ENCODE data around the gene ARHGAP45.

Gene ARHGAP45

DNA sequence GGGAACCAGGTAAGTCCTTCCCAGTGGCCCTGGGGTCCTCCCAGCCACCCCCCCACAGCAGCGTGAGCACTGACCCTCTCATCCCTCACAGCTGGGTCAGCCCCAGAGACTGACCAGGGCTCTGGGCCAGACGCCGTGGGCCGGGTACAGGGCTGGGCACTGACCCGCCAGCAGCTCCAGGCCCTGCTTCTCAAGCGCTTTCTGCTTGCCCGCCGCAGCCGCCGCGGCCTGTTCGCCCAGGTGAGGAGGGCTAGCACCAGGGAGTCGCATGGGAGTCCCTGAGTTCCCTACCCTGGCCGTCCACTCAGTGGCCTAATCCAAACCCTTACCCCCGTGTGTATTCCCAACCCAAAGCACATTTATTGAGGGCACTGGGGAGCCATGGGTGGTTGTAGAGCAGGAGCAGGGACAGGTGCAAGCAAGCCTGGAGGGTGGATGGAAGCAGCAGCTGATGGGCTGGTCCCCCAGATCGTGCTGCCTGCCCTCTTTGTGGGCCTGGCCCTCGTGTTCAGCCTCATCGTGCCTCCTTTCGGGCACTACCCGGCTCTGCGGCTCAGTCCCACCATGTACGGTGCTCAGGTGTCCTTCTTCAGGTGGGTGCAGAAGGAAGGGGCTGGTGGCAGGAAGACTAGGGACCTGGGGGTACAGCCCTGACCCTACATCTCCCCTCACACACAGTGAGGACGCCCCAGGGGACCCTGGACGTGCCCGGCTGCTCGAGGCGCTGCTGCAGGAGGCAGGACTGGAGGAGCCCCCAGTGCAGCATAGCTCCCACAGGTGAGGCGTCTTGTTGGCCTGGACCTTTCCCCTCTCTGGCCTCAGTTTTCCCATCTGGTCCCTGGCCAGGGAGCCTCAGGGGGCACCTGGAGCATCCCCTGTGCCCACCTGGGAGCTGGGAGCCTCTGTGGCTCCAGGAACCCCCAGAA, 12.6 kb upstream of the ARHGAP45 start:
- DNase-seq (ENCODE audit: low read depth) = no peak

DNA sequence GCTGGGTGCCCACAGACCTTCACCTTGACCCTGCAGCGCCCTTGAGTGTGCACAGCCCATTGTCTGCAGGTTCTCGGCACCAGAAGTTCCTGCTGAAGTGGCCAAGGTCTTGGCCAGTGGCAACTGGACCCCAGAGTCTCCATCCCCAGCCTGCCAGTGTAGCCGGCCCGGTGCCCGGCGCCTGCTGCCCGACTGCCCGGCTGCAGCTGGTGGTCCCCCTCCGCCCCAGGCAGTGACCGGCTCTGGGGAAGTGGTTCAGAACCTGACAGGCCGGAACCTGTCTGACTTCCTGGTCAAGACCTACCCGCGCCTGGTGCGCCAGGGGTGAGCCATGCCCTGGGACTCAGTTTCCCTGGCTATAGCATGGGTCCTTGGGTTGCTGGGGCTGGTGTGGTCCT, 11.9 kb upstream of the ARHGAP45 start:
- DNase-seq (ENCODE audit: low read depth) = no peak

DNA sequence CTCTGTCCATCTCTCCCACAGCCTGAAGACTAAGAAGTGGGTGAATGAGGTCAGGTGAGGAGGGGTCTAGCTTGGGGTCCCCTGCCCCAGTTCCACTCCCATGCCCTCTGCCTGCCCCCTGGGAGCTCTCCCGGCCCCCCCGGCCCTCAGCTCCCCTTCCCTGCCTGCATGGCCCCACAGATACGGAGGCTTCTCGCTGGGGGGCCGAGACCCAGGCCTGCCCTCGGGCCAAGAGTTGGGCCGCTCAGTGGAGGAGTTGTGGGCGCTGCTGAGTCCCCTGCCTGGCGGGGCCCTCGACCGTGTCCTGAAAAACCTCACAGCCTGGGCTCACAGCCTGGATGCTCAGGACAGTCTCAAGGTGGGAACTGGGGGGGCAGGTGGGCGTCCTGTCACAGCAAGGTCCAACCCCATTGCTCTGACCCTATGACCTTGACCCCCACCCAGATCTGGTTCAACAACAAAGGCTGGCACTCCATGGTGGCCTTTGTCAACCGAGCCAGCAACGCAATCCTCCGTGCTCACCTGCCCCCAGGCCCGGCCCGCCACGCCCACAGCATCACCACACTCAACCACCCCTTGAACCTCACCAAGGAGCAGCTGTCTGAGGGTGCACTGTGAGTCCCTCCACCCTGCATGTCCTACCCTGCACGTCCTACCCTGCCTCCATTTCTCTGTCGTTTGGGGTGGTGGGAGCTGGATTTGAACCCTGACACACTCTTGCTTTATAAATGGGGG, 10.9 kb upstream of the ARHGAP45 start:
- DNase-seq (ENCODE audit: low read depth) = no peak

- no peak for DNase-seq (ENCODE audit: low read depth)
Observed at GRCh38 chr19:1057176-1057855, 9.7 kb upstream of the ARHGAP45 start.

GRCh38 chr19:1058112-1058511, 8.9 kb upstream of the ARHGAP45 start:
- no peak for DNase-seq (ENCODE audit: low read depth)

DNA sequence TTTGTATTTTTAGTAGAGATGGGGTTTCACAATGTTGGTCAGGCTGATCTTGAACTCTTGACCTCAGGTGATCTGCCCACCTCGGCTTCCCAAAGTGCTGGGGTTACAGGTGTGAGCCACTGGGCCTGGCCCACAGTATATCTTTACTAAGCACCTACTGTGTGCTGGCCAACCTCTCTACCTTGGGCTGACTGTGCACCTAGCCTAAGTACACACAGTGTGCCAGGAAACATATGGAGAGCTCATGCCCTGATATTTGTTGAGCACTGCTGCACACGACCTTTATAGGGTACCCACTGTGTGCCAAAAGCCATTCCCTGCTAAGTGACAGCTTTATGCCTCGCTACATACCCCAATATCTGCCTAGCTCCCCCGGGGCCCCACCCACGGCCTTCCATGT, 6.3 kb upstream of the ARHGAP45 start:
- DNase-seq (ENCODE audit: low read depth) = no peak

DNA sequence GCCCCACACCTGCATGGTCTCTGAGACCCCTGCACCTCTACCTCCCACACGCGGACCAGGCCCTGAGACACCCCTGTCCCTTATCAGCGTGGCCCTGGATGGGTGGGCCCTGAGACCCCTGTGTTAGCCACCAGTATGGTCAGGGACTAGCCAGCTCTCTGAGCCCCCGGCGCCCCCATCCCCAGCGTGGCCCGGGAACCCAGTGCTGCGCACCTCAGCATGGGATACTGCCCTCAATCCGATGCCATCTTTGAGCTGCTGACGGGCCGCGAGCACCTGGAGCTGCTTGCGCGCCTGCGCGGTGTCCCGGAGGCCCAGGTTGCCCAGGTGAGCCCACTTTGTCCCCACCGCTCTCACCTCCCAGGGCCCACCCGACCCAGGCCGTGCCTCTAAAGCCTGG, 5.0 kb upstream of the ARHGAP45 start:
- DNase-seq (ENCODE audit: low read depth) = no peak

GRCh38 chr19:1062387-1063029, 4.5 kb upstream of the ARHGAP45 start:
- DNase-seq (ENCODE audit: low read depth) = no peak

GRCh38 chr19:1063030-1063908, 3.7 kb upstream of the ARHGAP45 start:
- DNase-seq (ENCODE audit: low read depth) = peak; percentile 68

DNA sequence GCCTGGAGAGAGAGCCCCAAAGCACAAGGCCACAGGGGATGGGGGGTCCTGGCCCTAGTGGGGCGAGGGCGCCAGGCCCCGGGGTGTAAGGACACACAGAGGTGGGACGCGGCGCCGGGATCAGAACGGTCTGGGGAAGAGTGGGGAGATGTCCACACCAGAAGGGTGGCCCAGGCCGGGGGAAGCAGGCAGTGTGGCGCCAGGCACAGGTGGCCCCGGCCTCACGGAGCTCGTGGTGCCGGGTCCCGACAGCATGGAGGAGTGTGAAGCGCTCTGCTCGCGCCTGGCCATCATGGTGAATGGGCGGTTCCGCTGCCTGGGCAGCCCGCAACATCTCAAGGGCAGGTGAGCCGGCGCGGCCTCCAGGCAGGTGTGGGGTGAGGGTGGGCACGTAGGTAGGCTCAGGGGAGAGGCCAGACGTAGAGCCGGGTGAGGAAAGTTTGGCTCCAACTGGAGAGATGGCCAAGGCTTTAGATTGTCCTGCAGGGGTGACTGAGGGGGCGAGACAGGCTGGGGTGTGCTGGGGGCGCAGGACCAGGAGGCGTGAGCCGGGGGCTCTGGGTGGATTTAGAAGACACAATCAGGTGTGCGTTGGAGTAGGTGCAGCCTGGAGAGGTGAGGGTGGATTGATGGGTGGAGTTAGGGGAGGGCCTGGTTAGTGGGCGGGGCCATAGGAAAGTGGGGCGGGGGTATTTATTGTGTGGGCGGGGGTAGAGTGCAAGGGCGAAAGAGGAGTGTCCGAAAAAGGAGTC, 2.9 kb upstream of the ARHGAP45 start:
- no peak for DNase-seq (ENCODE audit: low read depth)

- DNase-seq (ENCODE audit: low read depth) = peak; percentile 77
Observed at GRCh38 chr19:1064661-1065605, 2.0 kb upstream of the ARHGAP45 start.

GRCh38 chr19:1065606-1066109, 1.3 kb upstream of the ARHGAP45 start:
- DNase-seq (ENCODE audit: low read depth) = no peak

DNA sequence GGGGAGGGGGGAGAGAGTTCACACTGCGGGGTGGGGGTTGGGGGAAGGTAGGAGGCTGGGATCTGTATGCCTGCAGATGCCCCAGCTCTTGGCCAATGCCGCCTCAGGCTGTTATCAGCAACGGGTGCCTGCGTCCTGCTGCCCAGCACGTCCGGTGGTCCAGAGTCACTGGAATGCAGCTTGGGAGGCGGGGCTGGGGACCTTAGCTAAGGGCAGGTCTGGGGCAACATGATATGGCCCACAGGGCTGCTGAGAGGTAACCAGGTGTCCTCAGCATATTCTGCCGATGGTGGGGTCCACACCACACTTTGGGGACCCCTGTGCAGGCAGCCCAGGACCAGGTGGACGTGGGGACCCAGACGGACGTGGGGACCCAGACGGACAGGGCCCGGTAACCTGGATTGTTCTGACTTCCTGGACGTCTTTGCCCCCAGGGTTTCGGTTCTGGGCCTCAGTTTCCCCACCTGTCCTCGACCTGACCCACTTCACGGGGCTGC, 668 bp upstream of the ARHGAP45 start:
- no peak for DNase-seq (ENCODE audit: low read depth)

DNA sequence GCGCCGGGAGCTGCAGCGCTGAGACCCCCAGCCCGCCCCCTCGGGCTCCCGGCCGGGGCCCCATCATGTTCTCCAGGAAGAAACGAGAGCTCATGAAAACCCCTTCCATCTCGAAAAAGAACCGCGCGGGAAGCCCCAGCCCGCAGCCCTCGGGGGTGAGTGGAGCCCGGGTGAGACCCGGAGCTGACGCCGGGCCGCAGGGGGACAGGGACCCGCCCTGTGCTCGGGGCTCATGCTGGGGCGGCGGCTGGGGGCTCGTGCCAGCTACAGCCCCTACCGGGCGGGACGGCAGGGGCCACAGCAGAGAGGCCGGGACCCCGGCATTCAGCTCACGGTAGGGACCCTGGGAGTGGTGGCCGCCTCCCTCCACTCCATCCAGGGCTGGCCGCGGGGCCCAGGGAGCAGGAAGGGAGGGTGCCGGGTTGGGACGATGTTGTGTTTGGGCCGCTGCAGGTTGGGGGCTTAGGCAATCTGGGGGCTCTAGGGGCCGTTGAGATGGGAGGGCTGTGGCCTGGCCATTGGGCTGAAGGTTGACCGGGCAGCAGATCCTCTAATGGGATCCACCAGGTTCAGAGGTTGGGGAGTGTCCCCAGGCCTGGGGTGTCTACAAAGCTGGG, 482 bp downstream of the ARHGAP45 start:
- DNase-seq (ENCODE audit: low read depth) = no peak

DNA sequence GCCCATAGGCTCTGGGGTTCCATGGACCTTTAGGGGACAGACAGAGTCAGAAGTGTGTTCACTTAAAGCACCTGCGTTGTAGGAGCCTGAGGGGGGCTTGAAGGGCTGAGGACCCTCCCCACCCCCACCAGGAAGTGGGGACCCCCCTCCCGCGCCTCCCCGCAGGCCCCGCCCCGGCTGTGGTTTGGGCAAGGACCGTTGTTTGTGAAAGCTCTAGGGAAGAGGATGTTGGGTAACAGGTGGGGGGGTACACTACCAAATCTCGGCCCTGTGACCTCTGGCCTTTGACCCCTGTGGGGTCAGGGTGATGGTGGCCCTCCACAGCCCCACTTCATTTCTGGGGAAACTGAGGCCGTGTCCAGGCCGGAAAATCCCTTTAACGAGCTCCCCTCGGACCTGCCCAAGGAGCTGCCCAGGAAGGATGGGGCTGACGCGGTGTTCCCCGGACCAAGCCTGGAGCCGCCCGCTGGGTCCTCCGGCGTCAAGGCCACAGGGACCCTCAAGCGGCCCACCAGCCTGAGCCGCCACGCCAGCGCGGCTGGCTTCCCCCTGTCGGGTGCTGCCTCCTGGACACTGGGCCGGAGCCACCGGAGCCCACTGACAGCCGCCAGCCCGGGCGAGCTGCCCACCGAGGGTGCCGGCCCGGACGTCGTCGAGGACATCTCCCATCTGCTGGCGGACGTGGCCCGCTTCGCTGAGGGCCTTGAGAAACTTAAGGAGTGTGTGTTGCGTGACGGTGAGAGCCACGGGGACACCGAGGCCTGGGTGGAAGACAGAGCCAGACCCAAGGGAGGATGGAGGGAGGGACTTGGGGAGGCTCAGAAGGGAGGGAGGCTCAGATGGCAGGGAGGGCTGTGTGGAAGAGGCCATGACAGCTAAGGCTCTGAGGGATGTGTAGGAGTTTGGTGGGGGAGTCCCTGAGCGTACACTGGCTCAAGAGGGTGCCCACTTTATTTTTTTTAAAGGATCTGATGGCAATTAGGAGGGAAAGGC, 1.3 kb downstream of the ARHGAP45 start:
- no peak for DNase-seq (ENCODE audit: low read depth)

GRCh38 chr19:1069009-1069779, 2.2 kb downstream of the ARHGAP45 start:
- no peak for DNase-seq (ENCODE audit: low read depth)
